Dermis microvascular lymphatic vessel endothelial cell (primary cell): ENCODE data around the gene FAM221B. TPM values are rescaled to one million over a fixed set of nuclear protein-coding genes. Genes with fewer than 3 reads are reported as not detected.

Source experiments
- DNase-seq, 2 donors: peaks; one replicate each; pipeline versions ENCODE4 v3.0.0 to v3.0.0-alpha.2; 2010; ENCODE audit warnings: low read depth in 2 of 2
- total RNA-seq: library from RNA; depleted of rRNA; stranded (reverse); fragments of >200 nt; gene quantifications from 2 replicates; pipeline ENCODE4 v1.2.1, GENCODE V29; 2014

Gene FAM221B
- total RNA-seq, 1 donor from 2014 or later = not detected

- DNase-seq = no peak
These were observed 8.5 kb downstream of the FAM221B start for GRCh38 chr9:35820076-35820475.

GRCh38 chr9:35818341-35818740 is 10.2 kb downstream of the FAM221B start:
- DNase-seq = no peak

GRCh38 chr9:35816708-35817107 is 11.8 kb downstream of the FAM221B start:
- no peak for DNase-seq

- peak; percentile 98 to 99 for DNase-seq
These were observed 13.5 kb downstream of the FAM221B start, which contains the start of gene HINT2 for GRCh38 chr9:35814841-35815543. TSS of gene HINT2 (minus strand) at chr9:35815042. CDS start at chr9:35814979, 63 bp downstream.

GRCh38 chr9:35814106-35814840 is 14.3 kb downstream of the FAM221B start:
- DNase-seq = peak in 1 of 2 donors; percentile 48

- peak in 1 of 2 donors; percentile 60 for DNase-seq
These were observed 15.0 kb downstream of the FAM221B start for GRCh38 chr9:35813434-35814105.

GRCh38 chr9:35812025-35812602 is 16.4 kb downstream of the FAM221B start, which contains the start of gene SPAG8:
TSS of gene SPAG8 (minus strand) at chr9:35812262. CDS start at chr9:35812147, 115 bp downstream.
- DNase-seq = peak in 1 of 2 donors; percentile 79

- DNase-seq = peak; percentile 44 to 67
These were observed 17.0 kb downstream of the FAM221B start for GRCh38 chr9:35811381-35812024.

GRCh38 chr9:35810122-35810521 is 18.4 kb downstream of the FAM221B start:
- DNase-seq = no peak

GRCh38 chr9:35808433-35808832 is 20.1 kb downstream of the FAM221B start:
- DNase-seq = no peak

GRCh38 chr9:35806101-35806500 is 22.4 kb downstream of the FAM221B start:
- DNase-seq = no peak

- no peak for DNase-seq
These were observed 27.0 kb downstream of the FAM221B start for GRCh38 chr9:35801328-35802128.

GRCh38 chr9:35800530-35800929 is 28.0 kb downstream of the FAM221B start:
- no peak for DNase-seq

- peak in 1 of 2 donors; percentile 88 for DNase-seq
These were observed 29.7 kb downstream of the FAM221B start for GRCh38 chr9:35798658-35799374.

GRCh38 chr9:35797311-35798109 is 31.0 kb downstream of the FAM221B start:
- DNase-seq = peak in 1 of 2 donors; percentile 36

GRCh38 chr9:35795695-35796094 is 32.8 kb downstream of the FAM221B start:
- DNase-seq = no peak

GRCh38 chr9:35793461-35793860 is 35.1 kb downstream of the FAM221B start:
- no peak for DNase-seq

GRCh38 chr9:35792826-35793225 is 35.7 kb downstream of the FAM221B start:
- DNase-seq = no peak
